ENCODE measurements around the gene MCC.

DNA sequence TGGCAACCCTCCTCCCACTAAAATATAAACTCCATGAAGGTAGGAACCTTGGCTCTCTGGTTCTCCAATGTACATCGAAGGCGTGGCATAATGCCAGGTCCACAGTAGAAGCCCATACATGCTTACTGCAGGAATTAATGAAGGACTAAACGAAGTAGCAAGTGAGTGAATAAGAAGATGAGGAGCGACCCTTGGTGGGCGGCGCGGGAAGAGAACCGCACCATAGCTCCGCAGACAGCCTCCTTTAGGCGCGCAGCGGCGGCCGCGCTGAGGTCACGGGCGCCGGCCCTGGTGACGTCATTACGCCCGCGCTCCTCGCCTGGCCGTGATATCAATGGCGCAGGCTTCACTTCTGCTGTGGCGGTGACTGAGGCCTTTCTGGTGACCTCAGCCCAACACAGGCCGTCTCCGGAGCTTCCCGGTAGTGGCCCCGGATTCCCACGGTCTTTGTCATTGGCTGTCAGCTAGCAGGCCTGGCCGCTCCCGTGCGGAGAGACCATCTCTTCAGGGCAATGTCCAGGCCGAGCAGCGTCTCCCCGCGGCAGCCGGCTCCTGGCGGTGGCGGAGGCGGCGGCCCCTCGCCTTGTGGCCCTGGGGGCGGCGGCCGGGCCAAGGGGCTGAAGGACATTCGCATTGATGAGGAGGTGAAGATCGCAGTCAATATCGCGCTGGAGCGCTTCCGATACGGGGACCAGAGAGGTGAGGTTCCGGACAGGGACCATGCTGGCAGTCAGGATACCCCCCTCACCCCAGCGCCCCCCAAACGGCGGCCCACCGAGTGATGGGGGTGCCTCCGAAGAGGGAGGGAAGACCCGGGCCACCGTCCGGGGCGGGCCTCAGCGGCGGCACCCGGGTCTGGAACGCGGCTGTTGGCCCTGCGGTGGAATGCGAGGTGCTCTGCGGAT, 25.4 kb upstream of the MCC start, which contains the start of gene YTHDC2:
- peak; percentile 91 for TF ChIP-seq POLR2A (IDR thresholded peaks at IDR 0.05; ENCODE audit: low read length)
- no peak for TF ChIP-seq GATA1 (IDR thresholded peaks at IDR 0.05; ENCODE audit: low read depth, low read length)

Measured in erythroblast (primary cell).